ENCODE measurements around the gene CCDC120.

CCDC120 gene, protein sequence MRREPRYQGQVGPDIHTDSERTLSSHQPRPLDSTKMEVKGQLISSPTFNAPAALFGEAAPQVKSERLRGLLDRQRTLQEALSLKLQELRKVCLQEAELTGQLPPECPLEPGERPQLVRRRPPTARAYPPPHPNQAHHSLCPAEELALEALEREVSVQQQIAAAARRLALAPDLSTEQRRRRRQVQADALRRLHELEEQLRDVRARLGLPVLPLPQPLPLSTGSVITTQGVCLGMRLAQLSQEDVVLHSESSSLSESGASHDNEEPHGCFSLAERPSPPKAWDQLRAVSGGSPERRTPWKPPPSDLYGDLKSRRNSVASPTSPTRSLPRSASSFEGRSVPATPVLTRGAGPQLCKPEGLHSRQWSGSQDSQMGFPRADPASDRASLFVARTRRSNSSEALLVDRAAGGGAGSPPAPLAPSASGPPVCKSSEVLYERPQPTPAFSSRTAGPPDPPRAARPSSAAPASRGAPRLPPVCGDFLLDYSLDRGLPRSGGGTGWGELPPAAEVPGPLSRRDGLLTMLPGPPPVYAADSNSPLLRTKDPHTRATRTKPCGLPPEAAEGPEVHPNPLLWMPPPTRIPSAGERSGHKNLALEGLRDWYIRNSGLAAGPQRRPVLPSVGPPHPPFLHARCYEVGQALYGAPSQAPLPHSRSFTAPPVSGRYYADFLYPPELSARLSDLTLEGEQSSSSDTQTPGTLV

DNA sequence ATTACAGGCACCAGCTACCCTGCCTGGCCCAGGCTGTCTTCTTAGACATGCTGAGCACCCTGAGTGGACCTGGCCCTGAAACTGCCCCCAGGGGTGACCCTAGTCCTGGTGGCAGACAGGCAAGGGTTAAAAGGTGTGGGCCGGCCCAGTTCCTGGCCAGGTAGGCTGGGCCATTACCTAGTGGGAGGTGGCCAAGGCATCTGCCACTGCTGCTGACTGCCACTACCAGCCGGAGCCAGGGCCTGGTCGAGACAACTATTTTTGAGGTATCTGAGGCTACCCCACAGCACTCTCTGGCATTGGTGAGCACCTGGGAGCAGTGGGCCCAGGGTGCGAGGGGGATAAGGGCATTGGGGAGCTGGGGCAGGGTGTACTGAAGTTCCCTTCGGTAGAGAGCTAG lies at the start of gene CCDC120:
CCDC120 (plus strand) TSS at position 206 of the 400 bp plus-strand sequence. CDS start 3,043 bp downstream, outside the sequence.
- DNase-seq, result no peak

DNA sequence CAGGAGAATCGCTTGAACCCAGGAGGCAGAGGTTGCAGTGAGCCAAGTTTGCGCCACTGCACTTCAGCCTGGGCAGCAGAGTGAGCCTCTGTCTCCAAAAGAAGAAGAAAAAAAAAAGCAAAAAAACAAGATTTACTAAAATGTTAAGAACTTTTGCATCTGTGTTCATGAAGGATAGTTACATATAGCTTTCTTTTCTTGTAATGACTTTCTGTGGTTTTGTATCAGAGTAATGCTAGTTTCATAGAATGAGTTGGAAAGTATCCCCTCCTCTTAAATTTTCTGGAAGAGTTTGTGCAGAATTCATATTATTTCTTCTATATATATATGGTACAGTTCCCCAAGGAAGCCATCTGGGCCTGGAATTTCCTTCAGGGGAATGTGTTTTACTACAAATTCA lies 39.7 kb upstream of the CCDC120 start:
- no peak for DNase-seq

DNA sequence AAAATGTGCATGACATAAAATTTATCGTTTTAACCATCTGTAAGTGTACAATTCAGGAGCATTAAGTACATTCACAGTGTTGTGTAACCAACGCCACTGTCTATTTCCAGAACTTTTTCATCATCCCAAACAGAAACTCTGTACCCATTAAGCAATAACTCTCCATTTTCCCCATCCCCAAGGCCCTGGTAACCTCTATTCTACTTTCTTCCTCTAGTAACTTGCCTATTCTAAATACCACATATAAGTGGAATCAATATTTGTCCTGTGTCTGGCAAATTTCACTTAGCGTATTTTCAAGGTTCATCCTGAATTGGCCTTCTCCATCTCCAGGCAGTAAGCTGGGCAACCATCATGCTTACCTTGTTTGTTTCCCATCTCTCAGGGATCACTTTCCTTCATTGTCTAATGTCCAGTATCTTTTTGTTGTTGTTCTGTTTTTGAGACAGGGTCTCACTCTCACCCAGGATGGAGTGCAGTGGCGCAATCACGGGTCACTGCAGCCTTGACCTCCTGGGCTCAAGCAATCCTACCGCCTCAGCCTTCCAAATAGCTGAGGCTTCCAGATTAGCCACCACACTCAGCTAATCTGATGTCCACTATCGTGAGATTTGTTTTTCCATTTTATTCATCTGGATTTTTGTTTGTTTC lies 39.1 kb upstream of the CCDC120 start:
- no peak for DNase-seq

GRCh38 chrX:49029876-49030275 lies 28.9 kb upstream of the CCDC120 start:
- peak in 1 of 56 donors; percentile 0 for DNase-seq

DNA sequence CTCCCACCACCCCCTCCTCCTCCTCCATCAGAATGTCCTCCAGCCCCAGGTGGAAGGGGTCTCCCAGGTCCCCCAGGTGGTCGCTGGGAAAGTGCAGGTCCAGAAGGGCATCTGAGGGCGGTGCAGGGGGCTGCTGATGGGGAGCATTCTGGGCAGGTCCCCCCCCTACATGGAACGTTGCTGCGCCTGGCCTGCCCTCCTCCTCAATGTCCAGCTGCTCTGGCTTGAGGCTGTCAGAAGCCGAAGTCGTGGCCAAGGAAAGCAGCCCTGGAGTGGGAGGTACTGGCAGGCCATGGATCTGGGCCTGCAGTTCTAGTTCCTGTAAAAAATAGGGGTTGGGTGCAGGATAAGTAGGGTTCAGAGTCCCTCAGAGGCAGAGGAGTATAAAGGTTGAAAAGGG lies 28.5 kb upstream of the CCDC120 start:
- no peak for DNase-seq

DNA sequence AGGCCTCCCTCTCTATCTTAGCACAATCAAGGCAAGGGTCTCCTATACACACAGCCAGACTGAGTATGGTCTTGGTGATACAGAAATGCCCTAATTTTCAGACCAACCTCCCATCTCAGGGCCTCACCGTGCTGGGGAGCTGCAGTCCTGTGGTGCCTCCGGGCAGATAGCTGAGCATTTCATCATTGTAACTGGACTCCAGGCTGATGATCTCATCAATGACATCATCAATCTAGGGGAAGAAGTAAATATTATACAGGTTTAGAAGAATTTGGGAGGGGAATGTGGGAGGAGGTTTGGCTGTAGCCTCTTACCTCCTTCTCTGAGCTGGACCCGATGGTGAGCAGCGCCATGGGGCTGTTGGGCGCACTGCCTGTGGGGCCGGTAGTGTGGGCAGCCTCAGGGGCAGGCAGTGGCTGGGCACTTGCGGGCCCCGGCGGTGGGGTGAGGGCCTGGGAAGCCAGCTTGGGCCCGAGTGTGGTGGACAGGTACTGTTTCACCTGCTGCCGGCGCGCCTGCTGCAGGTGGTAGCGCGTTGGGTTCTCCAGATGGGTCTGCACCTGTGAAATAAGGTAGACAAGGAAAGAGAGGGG lies 20.8 kb upstream of the CCDC120 start:
- no peak for DNase-seq

GRCh38 chrX:49039598-49040375 lies 19.0 kb upstream of the CCDC120 start:
- peak in 49 of 56 donors; percentile 0 to 63 (median 17) for DNase-seq

DNA sequence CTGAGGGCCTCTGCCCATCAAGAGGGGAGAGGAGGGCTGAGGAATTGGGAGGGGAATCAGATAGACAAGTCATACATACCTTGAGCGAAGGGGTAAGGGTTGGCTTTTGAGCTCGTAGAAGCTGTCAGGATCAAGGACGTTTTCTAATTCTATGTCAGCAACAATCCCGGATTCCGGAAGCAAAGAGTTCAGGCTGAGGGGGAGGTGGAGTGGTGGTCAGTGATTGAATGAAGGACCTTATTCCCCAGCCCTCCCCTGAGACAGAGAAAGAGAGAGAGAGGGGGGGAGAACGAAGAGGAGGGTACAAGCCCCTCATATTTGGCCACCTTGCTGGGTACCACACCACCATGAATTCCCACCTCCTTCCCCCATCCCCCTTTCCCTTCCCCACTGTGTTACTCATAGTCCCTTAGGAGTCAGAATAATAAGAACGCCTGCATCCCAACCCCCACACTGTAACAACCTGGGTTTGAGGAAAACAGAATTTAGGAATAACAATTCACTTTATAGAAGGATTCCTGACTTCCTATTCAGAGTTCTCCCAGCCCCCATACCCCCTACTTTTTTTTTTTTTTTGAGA lies 18.3 kb upstream of the CCDC120 start:
- DNase-seq, result peak in 2 of 56 donors; percentile 2 to 3

DNA sequence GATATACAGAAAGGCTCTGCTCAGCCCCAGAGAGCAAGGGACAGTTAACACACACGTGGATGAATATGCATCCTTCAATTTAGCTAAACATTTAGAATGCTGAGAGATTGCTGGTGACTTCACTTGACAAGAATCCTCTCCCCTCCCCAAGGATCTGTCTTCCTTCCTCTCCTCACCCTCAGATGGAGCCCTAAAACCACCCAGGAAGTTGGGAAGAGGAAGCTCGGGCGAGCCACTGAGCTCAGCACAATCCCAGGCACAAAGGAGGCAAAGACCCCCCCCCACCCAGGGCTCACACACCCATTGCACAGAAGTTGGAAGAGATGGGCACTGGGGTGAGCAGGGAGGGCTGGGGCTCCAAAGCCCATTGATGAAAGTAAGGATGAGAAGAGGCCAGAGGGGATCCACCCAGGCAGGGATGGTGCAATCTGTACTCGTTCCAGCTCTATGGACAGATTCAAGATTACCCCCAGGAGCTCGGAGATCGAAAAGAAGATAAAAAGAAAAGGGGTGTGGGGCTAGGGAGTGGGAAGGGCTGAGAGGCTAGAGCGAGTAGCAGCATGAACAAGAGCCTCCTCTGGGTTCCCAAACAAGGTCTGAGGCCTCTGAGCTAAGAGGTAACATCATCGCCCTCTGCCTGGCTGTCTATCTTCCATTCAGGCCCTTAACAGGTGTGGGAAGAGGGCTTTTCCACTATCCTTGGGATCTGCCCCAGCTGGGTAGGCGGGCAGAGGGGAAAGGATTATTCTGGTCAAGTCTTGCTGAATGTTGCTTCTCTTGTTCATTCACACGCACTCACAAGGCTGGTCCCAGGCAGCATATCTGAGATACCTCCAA lies 16.8 kb upstream of the CCDC120 start:
- peak in 6 of 56 donors; percentile 0 to 21 (median 4) for DNase-seq

- DNase-seq, result peak in 6 of 56 donors; percentile 4 to 53 (median 37)
These were observed 16.1 kb upstream of the CCDC120 start for GRCh38 chrX:49042581-49043219.

DNA sequence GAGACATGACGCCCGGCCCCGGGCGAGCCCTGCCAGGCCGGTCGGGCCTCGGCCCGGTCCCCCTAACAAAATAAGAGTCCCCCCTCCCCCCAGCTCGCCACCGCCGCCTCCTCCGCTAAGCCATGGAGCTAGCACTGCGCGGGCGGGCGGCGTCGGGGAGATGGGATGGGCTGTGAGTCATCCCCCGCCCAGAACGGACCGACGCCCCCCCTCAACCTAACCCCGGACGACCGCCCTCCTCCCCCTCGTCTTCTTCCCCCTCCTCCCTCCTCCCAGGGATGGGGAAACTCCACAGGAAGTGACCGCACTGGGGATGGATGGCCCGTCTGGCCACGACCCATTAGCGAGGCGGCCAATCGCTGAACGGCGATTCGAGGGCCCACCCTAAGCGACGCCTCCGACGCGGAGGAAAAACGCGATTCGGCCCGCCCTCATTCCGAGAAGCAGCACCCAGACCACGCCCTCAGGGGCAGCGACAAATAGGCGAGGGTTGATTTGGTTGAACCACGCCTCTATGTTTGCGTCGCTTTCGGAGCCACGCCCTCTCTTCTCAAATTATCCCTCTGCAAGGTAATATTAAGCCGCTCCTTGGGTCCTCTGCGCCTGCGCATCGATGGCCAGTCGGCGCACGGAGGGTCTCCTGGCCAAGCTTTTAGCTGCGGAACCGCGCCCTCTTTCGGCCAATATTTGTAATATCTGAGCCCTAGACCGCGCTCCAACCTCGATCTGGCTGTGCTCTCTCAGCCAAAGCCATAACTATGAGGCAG lies 15.4 kb upstream of the CCDC120 start, which contains the start of gene TFE3:
TFE3 (minus strand) TSS at position 138 of the 767 bp plus-strand sequence; CDS start at position 7, 131 bp downstream.
- DNase-seq, result peak; percentile 45 to 98 (median 93)

GRCh38 chrX:49043987-49044281 lies 14.9 kb upstream of the CCDC120 start:
- DNase-seq, result no peak

- peak in 34 of 56 donors; percentile 1 to 66 (median 12) for DNase-seq
These were observed 5.4 kb upstream of the CCDC120 start for GRCh38 chrX:49053223-49054072.

DNA sequence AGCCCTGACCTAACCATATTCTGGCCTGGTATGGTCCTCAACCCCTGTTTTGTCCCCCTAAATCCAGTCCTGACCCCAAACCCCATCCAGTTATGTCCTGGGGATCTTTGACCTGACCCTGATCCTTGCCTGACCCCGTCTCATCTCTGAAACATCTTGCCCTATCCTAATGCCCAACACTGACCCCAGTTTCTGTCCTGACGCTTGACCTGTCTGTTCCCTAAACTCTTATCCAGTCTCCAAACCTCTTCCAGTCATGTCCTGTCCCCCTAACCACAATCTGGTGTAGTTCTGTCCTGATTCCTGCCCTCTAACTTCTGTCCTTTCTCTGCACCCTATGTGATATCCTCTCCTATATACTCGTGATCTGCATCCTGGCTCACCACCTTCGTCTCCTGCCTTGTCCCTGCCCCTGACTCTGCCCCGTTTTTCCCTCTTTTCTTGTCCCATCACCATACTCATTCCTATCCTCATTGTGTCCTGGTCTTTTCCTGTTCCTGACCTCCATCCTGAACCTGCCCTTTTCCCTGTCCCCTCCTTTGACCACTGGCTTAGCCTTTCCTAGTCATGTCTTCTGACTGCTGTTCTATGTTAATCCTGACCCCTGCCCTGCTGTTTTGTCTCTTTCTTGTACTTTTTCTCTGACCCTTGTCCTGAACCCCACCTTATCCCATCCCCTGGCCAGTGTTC lies 4.6 kb upstream of the CCDC120 start:
- DNase-seq, result no peak

DNA sequence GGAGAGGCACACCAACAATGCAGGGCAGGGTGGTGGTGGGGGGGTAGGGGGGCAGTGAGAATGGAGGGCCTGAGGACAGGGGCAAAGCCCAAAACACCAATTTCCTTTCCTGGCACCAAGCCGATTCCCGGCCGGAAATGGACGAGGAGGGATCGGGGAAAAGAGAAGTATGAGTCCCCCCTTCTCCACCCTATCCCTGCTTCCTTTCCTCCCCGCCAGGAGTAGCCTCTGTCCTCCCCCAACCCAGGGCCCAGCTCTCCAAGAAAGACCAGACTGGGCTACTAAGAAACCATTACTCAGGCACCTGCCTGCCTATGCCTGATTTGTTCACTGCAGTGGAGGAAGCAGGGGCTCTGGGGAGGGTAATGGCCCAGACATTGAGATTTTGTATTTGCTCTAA lies 402 bp downstream of the CCDC120 start:
- DNase-seq, result no peak

DNA sequence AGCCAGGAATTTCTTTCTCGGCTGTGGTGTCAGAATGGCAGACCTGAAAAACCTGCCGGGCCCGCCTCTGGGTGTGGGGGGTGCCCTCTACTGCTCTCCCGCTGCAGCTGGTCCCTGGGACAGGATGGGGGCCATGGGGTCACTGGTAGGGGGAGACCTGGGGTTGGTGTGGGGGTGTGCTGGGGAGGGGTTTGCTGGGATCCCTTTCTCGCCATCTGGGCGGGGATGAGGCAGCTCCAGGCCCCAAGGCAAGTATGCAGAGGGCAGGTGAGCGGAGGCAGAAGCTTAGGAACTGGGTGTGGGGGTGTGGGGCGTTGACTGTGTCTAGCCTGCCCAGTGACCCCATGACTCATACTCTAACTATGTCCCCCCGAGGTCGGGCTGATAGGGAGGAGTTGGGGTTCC lies 884 bp downstream of the CCDC120 start:
- DNase-seq, result no peak

- no peak for DNase-seq
These were observed 2.1 kb downstream of the CCDC120 start for GRCh38 chrX:49060914-49061313.

All from nucleus accumbens (tissue), 56 donors.